ENCODE results near the gene ADD2.
"Not testable (repeated sequence)": the region's sequence is repeated elsewhere in the genome, so short reads cannot be mapped to it uniquely, and the experiment has no call there.

The ADD2 gene

GRCh38 chr2:70630761-70631160 is 137.2 kb downstream of the ADD2 start:
- no peak for FAIRE-seq

DNA sequence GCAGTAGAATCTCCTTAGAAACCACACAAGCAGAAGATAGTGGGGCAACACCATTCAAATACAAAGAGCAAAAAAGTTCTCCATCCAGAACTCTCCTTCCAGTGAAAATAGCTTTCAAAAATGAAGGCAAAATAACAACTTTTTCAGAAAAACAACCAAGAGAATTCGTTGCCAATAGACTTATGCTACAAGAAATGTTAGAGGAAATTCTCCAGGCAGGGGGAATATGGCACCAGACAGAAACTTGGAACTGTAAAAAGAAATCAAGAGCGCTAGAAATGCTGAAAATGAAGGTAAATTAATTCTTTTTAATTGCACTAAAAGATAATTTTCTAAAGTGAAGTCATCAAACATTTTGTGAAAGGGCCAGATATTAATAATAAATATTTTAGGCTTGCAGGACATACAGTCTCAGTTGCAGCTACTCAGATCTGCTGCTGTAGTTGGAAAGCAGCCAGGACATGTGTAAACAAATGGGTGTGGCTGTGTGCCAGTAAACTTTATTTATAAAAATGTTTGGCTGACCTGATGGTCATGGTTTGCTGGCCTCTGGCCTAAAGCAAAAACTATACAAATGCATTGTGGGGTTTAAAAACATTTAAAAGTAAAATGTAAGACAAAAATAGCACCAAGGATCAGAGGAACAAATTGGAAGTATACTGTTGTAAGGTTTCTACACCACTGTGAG is 140.6 kb downstream of the ADD2 start:
- no peak for FAIRE-seq

- no peak for FAIRE-seq
Observed at GRCh38 chr2:70626254-70626990, 141.6 kb downstream of the ADD2 start.

- not testable (repeated sequence) for FAIRE-seq
Observed at GRCh38 chr2:70621536-70621935, 146.5 kb downstream of the ADD2 start.

- no peak for FAIRE-seq
Observed at GRCh38 chr2:70620020-70620419, 148.0 kb downstream of the ADD2 start.

DNA sequence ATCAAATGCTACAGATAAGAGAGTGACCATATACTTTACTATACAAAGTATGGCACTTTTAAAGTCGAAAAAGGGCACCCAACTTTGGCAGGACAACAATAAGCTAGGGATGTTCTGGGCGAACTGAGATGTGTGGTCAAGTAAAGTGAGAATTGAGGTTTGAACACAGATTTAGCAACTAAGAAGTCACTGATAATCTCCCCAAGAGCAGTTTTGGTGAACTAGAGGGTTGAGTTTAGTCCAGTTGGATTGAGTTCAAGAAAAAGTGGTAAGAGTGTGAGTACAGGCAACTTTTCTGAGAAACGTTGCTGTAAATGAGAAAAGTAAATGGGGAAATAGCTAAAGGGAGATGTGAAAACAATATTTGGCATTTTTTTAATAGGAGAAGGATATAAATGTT is 148.8 kb downstream of the ADD2 start:
- FAIRE-seq = no peak

GRCh38 chr2:70616168-70616694 is 151.8 kb downstream of the ADD2 start:
- no peak for FAIRE-seq

DNA sequence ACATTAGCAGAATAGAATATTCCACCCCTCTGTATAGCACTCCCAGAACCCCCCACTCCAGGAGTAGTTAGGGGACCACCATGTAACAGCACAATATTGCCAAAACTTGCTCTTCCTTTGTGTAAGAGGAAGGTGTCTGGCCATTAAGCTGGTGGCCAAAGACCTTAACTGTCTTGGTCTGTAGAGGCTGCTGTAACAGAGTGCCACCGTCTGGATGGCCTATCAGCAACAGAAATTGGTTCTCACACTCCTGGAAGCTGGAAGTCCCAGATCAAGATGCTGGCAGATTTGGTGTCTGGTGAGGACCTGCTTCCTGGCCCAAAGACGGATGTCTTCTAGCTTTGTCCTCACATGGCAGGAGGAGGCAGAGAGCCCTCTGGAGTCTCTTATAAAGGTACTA is 152.8 kb downstream of the ADD2 start:
- FAIRE-seq = no peak

DNA sequence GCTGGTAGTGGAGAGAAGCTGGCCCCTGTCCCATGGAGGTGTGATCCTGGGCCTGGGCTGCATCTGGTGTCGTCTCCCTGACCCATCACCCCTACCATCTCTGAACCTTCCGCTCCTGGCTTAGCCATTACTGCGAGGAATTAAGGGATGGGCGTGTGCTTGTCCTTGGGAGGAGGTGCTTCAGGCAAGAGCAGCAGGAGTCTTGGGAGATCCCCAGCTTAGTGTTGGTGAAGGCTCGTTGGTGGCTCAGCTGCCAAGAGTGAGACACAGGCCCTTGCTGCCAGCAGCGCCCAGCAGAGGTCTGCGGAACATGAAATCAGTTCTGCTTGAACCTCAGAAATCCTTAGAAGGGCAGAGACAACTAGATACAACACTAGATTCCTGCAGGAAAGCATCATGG is 154.5 kb downstream of the ADD2 start:
- FAIRE-seq = no peak

- no peak for FAIRE-seq
Observed at GRCh38 chr2:70612574-70612973, 155.4 kb downstream of the ADD2 start.

GRCh38 chr2:70608373-70608772 is 159.6 kb downstream of the ADD2 start:
- no peak for FAIRE-seq

DNA sequence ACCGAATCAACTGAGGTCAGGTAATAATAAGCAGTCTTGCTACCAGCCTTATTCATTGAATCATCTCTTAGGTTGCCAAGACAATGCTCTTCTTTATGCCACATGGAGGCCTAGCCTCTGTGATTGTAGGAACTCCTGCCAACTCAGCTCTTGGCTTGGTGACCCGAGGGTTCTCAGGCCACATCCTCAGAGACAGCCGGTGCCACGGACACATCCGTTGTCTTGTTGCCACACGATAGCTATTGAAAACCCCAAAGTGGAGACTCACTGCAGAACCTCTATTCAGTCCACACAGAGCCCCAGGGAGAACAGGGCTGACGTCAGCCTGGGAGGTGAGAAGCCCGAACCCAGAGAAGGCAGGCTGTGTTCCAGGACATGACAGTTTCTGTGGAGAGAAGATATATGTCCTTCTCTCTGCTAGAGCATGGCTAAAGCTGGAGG is 160.9 kb downstream of the ADD2 start:
- no peak for FAIRE-seq

Measured in endometrium (tissue), 2 donors.